ENCODE measurements around the gene MLXIP. TPM values are rescaled to one million over a fixed set of nuclear protein-coding genes. Genes with fewer than 3 reads are reported as not detected.

MLXIP gene
- total and polyA plus RNA-seq, 2 of the 13 experiments (the other 11 are each of a cell fraction or from before 2014, with no cell fraction given) = 5.3 to 6.7 TPM

- TF ChIP-seq RCOR2 (CRISPR knock-in tag; IDR thresholded peaks at IDR 0.05) = no peak
- peak; percentile 4; the same call in 1 of the 2 replicates for TF ChIP-seq CEBPB (IDR thresholded peaks at IDR 0.05; ENCODE audit: borderline replicate concordance, low read depth, low read length)
- Histone ChIP-seq H3K36me3 (replicated peaks in 1 of 2; ENCODE audit: control insufficient read depth in 1 of 2, insufficient read depth in 2 of 2, low read length in 2 of 2) (peaks cover 2 to 5% of the 10 kb centered on the region in 2 experiments; a peak in 3 of 5 replicates), H4K20me1 (ENCODE audit: insufficient read depth, low read length) (no peaks in the 10 kb centered on the region), H2AFZ (ENCODE audit: low read length) (no peak overlapping the region), H3K4me3 (replicated peaks in 1 of 3; ENCODE audit: insufficient read depth in 1 of 3, low read depth in 2 of 3, low read length in 3 of 3) (no peak overlapping the region), H3K9ac (ENCODE audit: insufficient read depth, low read depth, low read length) (no peak overlapping the region), H3K4me2 (ENCODE audit: low read depth, low read length) (no peak overlapping the region), H3K27me3 (ENCODE audit: control insufficient read depth in 1 of 2, insufficient read depth in 2 of 2, low read length in 2 of 2) (no peaks in the 10 kb centered on the region; a peak in 1 of 5 replicates), H3K79me2 (ENCODE audit: insufficient read depth, low read length) (no peaks in the 10 kb centered on the region), H3K4me1 (ENCODE audit: insufficient read depth, low read length) (peaks cover 17% of the 10 kb centered on the region), H3K27ac (ENCODE audit: extremely low read length, insufficient read depth, low read length) (no peak overlapping the region), H3K9me3 (ENCODE audit: low read length) (no peaks in the 10 kb centered on the region)
- FAIRE-seq (no peak), DNase-seq (ENCODE audit: low spot score) (no peak), ATAC-seq (no peak)
- WGBS (ENCODE audit: low lambda C conversion rate) = 94% methylated on average over 9 of the region's 9 CpGs
- CTCF ChIA-PET (ENCODE audit: low intra/inter-chr PET ratio, low total read pairs) = no interaction called here
- in situ Hi-C loops (cut with HindIII; ENCODE audit: extremely low pct_ligation_motif_present, low pct_unique_long_range_greater_than_20kb) = loop anchor here (10.0 kb wide), 1 partner anchor 135 kb away; the partner anchor contains the start of gene LRRC43
- intact Hi-C loops (cut with micrococcal nuclease; ENCODE audit: unreplicated experiment) = no loop called here
- POLR2A ChIA-PET = no interaction called here
- BruUV-seq (replicated peaks) = no TSS peak
These were observed 28.7 kb upstream of the MLXIP start for GRCh38 chr12:122049827-122050226.

- Histone ChIP-seq H4K20me1 (ENCODE audit: insufficient read depth, low read length) (no peaks in the 10 kb centered on the region), H3K27ac (ENCODE audit: extremely low read length, insufficient read depth, low read length) (no peak overlapping the region), H3K4me3 (replicated peaks in 1 of 3; ENCODE audit: insufficient read depth in 1 of 3, low read depth in 2 of 3, low read length in 3 of 3) (no peak overlapping the region), H3K79me2 (ENCODE audit: insufficient read depth, low read length) (no peaks in the 10 kb centered on the region), H3K36me3 (replicated peaks in 1 of 2; ENCODE audit: control insufficient read depth in 1 of 2, insufficient read depth in 2 of 2, low read length in 2 of 2) (peaks cover 4 to 6% of the 10 kb centered on the region in 2 experiments; a peak in 3 of 5 replicates), H3K4me2 (ENCODE audit: low read depth, low read length) (no peak overlapping the region), H3K4me1 (ENCODE audit: insufficient read depth, low read length) (peaks cover 21% of the 10 kb centered on the region), H3K27me3 (ENCODE audit: control insufficient read depth in 1 of 2, insufficient read depth in 2 of 2, low read length in 2 of 2) (no peaks in the 10 kb centered on the region; a peak in 1 of 5 replicates), H2AFZ (ENCODE audit: low read length) (no peak overlapping the region), H3K9ac (ENCODE audit: insufficient read depth, low read depth, low read length) (no peak overlapping the region), H3K9me3 (ENCODE audit: low read length) (no peaks in the 10 kb centered on the region)
- intact Hi-C loops (cut with micrococcal nuclease; ENCODE audit: unreplicated experiment) (no loop called here), in situ Hi-C loops (cut with HindIII; ENCODE audit: extremely low pct_ligation_motif_present, low pct_unique_long_range_greater_than_20kb) (loop anchor here (10.0 kb wide), 1 partner anchor 134 kb away; the partner anchor contains the start of gene LRRC43)
- POLR2A ChIA-PET = interaction anchor here (1.2 to 2.1 kb wide), 3 partner anchors 10 to 175 kb away, joined by 3 to 5 read pairs (median 4); partner anchors contain the start of gene DIABLO
- DNase-seq (ENCODE audit: low spot score) (no peak), ATAC-seq (no peak), FAIRE-seq (no peak)
- CTCF ChIA-PET (ENCODE audit: low intra/inter-chr PET ratio, low total read pairs) = no interaction called here
- TF ChIP-seq, protein P1, sequence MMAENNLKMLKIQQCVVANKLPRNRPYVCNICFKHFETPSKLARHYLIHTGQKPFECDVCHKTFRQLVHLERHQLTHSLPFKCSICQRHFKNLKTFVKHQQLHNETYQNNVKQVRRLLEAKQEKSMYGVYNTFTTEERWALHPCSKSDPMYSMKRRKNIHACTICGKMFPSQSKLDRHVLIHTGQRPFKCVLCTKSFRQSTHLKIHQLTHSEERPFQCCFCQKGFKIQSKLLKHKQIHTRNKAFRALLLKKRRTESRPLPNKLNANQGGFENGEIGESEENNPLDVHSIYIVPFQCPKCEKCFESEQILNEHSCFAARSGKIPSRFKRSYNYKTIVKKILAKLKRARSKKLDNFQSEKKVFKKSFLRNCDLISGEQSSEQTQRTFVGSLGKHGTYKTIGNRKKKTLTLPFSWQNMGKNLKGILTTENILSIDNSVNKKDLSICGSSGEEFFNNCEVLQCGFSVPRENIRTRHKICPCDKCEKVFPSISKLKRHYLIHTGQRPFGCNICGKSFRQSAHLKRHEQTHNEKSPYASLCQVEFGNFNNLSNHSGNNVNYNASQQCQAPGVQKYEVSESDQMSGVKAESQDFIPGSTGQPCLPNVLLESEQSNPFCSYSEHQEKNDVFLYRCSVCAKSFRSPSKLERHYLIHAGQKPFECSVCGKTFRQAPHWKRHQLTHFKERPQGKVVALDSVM (CRISPR knock-in tag; IDR thresholded peaks at IDR 0.05) = peak; percentile 39; the same call in 1 of the 2 replicates
- TF ChIP-seq MLLT10 (CRISPR knock-in tag; IDR thresholded peaks at IDR 0.05) = no peak
- no peak for TF ChIP-seq GZF1 (CRISPR knock-in tag; IDR thresholded peaks at IDR 0.05)
- WGBS (ENCODE audit: low lambda C conversion rate) = 94% methylated on average over 20 of the region's 20 CpGs
- BruUV-seq (replicated peaks) = no TSS peak
These were observed 27.9 kb upstream of the MLXIP start for GRCh38 chr12:122050706-122051105.
